SK-N-SH (cell line): ENCODE measurements around the gene TNPO1. TPM values are rescaled to one million over a fixed set of nuclear protein-coding genes. Genes with fewer than 3 reads are reported as not detected.
A peak's percentile ranks its signal among the peaks of the same experiment; 100 is the strongest.

Experiments used
- CTCF ChIA-PET: fragments of 300-600, 350-600 bp; formaldehyde crosslinking; extraction: SDS; loops from one replicate; lab custom pipeline; 2021; lab: Yijun Ruan, JAX
- POLR2A ChIA-PET: fragments of 350-600 bp; sonication (Branson Sonifier 250); formaldehyde crosslinking; extraction: SDS; loops from one replicate; lab custom pipeline; 2020; ENCODE audit warnings: antibody characterized with exemption, inconsistent platforms; lab: Yijun Ruan, JAX
- DNase-seq: peaks from one replicate; pipeline ENCODE4 v3.0.0; 2012
- H2AFZ ChIP-seq: fragments of 200-600 bp; sonication (generic); 2 replicates; pipeline ENCODE4 v1.8.1; 2016; ENCODE audit warnings: antibody characterized with exemption, mild to moderate bottlenecking, low read depth
- H3F3A ChIP-seq: fragments of 200-600 bp; sonication (generic); replicated peaks from 2 replicates; pipeline ENCODE3; 2016; ENCODE audit warnings: antibody characterized with exemption, mild to moderate bottlenecking; ENCODE audit not compliant: insufficient read depth
- H3K27ac ChIP-seq, 2 experiments: fragments of 200-500 bp in 1 of 2; fragments of 200-600 bp in 1 of 2; sonication (Bioruptor generic) in 1 of 2; sonication (generic), shearing (Covaris generic) in 1 of 2; 2 replicates each; pipeline versions ENCODE4 v1.5.1 to v1.6.1; 2014 to 2016; ENCODE audit warnings: low read depth in 2 of 2, inconsistent platforms in 1 of 2, low read length in 1 of 2, mild to moderate bottlenecking in 1 of 2, mixed read lengths in 1 of 2
- H3K27me3 ChIP-seq: fragments of 200-600 bp; sonication (generic), shearing (Covaris generic); 2 replicates; pipeline ENCODE4 v1.6.1; 2016; ENCODE audit warnings: mixed run types; ENCODE audit not compliant: insufficient read depth
- H3K36me3 ChIP-seq, 2 experiments: fragments of 200-500 bp in 1 of 2; fragments of 200-600 bp in 1 of 2; sonication (Bioruptor generic) in 1 of 2; sonication (generic) in 1 of 2; replicated peaks in 1 of 2; 2 replicates each; pipeline versions ENCODE3 to v1.5.1; 2014 to 2016; ENCODE audit warnings: low read length in 1 of 2, mild to moderate bottlenecking in 1 of 2; ENCODE audit not compliant: insufficient read depth in 2 of 2, control insufficient read depth in 1 of 2
- H3K4me1 ChIP-seq, 2 experiments: fragments of 200-500 bp in 1 of 2; fragments of 200-600 bp in 1 of 2; sonication (Bioruptor generic) in 1 of 2; sonication (generic), shearing (Covaris generic) in 1 of 2; 2 replicates each; pipeline versions ENCODE4 v1.5.1 to v1.6.1; 2014 to 2016; ENCODE audit warnings: low read depth in 1 of 2, low read length in 1 of 2, mixed run types in 1 of 2; ENCODE audit not compliant: insufficient read depth in 2 of 2, control insufficient read depth in 1 of 2
- H3K4me2 ChIP-seq: fragments of 200-600 bp; sonication (generic), shearing (Covaris generic); 2 replicates; pipeline ENCODE4 v1.6.1; 2017; ENCODE audit warnings: mixed run types
- H3K4me3 ChIP-seq, 2 experiments: fragments of 200-500 bp in 1 of 2; fragments of 200-600 bp in 1 of 2; sonication (Bioruptor generic) in 1 of 2; sonication (generic), shearing (Covaris generic) in 1 of 2; 2 replicates each; pipeline versions ENCODE4 v1.5.1 to v1.8.1; 2014 to 2016; ENCODE audit warnings: low read depth in 2 of 2, inconsistent platforms in 1 of 2, low read length in 1 of 2, mild to moderate bottlenecking in 1 of 2, mixed read lengths in 1 of 2, moderate library complexity in 1 of 2
- H3K79me2 ChIP-seq: fragments of 200-600 bp; sonication (generic); 2 replicates; pipeline ENCODE4 v1.8.1; 2017; ENCODE audit warnings: mild to moderate bottlenecking; ENCODE audit not compliant: insufficient read depth
- H3K9ac ChIP-seq: fragments of 200-600 bp; sonication (generic); 2 replicates; pipeline ENCODE4 v1.6.1; 2017; ENCODE audit warnings: mixed run types
- H3K9me2 ChIP-seq: fragments of 200-600 bp; sonication (generic); 2 replicates; pipeline ENCODE4 v1.6.1; 2017; ENCODE audit warnings: mixed run types
- H3K9me3 ChIP-seq: fragments of 200-600 bp; sonication (generic); 2 replicates; pipeline ENCODE4 v1.6.1; 2017; ENCODE audit warnings: mixed run types, mild to moderate bottlenecking, moderate library complexity
- H4K20me1 ChIP-seq: fragments of 200-600 bp; sonication (generic); 2 replicates; pipeline ENCODE4 v1.6.1; 2017; ENCODE audit warnings: mild to moderate bottlenecking, mixed run types; ENCODE audit not compliant: insufficient read depth
- CHD2 ChIP-seq: fragments of 150-350 bp; IDR thresholded peaks from 2 replicates; pipeline ENCODE4 v1.6.1; 2018; ENCODE audit warnings: low read length; ENCODE audit not compliant: partially characterized antibody
- ELF1 ChIP-seq: IDR thresholded peaks from 2 replicates; pipeline ENCODE4 v1.4.0; 2012
- EZH2phosphoT487 ChIP-seq: fragments of 200-600 bp; sonication (generic); IDR thresholded peaks from 2 replicates; pipeline ENCODE4 v1.6.1; 2017; ENCODE audit warnings: low read depth, mixed run types, mild to moderate bottlenecking, antibody characterized with exemption, moderate library complexity, borderline replicate concordance
- FOSL2 ChIP-seq: IDR thresholded peaks from 2 replicates; pipeline ENCODE4 v1.4.0; 2012; ENCODE audit warnings: low read depth, mild to moderate bottlenecking, moderate library complexity, borderline replicate concordance
- GABPA ChIP-seq: IDR thresholded peaks from 2 replicates; pipeline ENCODE4 v1.4.0; 2012; ENCODE audit warnings: low read depth, mild to moderate bottlenecking
- GATA2 ChIP-seq: sonication (generic); formaldehyde crosslinking; IDR thresholded peaks from 2 replicates; pipeline ENCODE4 v1.5.0; 2020; ENCODE audit warnings: mild to moderate bottlenecking, missing genetic modification reagents
- MEF2A ChIP-seq: IDR thresholded peaks from 2 replicates; pipeline ENCODE4 v1.4.0; 2012; ENCODE audit warnings: low read depth, borderline replicate concordance
- MXI1 ChIP-seq: IDR thresholded peaks from 2 replicates; pipeline ENCODE4 v1.6.1; 2012; ENCODE audit warnings: mild to moderate bottlenecking, low read depth, low read length, improper control_type of control experiment
- NRF1 ChIP-seq: IDR thresholded peaks from 2 replicates; pipeline ENCODE4 v1.6.1; 2012; ENCODE audit warnings: low read depth, mild to moderate bottlenecking, low read length
- POLR2AphosphoS5 ChIP-seq: IDR thresholded peaks from 2 replicates; pipeline ENCODE4 v1.6.1; 2012; ENCODE audit warnings: low read depth, low read length
- RCOR1 ChIP-seq: fragments of 150-350 bp; IDR thresholded peaks from 2 replicates; pipeline ENCODE4 v1.6.1; 2017; ENCODE audit warnings: antibody characterized with exemption, low read length
- RFX5 ChIP-seq: IDR thresholded peaks from 2 replicates; pipeline ENCODE4 v1.6.1; 2012; ENCODE audit warnings: mild to moderate bottlenecking, improper control_type of control experiment, low read length
- RXRA ChIP-seq: IDR thresholded peaks from 2 replicates; pipeline ENCODE4 v1.4.0; 2012; ENCODE audit warnings: low read depth, mild to moderate bottlenecking, borderline replicate concordance
- TCF12 ChIP-seq: IDR thresholded peaks from 2 replicates; pipeline ENCODE4 v1.4.0; 2012
- USF1 ChIP-seq: IDR thresholded peaks from 2 replicates; pipeline ENCODE4 v1.4.0; 2012; ENCODE audit warnings: low read depth, borderline replicate concordance
- YY1 ChIP-seq: IDR thresholded peaks from 2 replicates; pipeline ENCODE4 v1.4.0; 2012; ENCODE audit warnings: low read depth, mild to moderate bottlenecking
- WGBS: methylation state at CpG from one replicate; pipeline ENCODE4 v1.1.6; 2017; ENCODE audit warnings: low lambda C conversion rate; 5-methylcytosine and 5-hydroxymethylcytosine counted together
- polyA plus RNA-seq, 3 experiments: library from polyadenylated mRNA; depleted of rRNA; stranded (reverse); fragments of >200 nt; gene quantifications; 2 replicates each; pipeline ENCODE4 v1.2.3, GENCODE V29; 2012
- TF ChIP-seq, protein P1 (sequence below): fragments of 200-600 bp; sonication (generic); IDR thresholded peaks from 2 replicates; pipeline ENCODE4 v1.6.1; 2017; ENCODE audit warnings: antibody characterized with exemption, mild to moderate bottlenecking, moderate library complexity
- TF ChIP-seq, protein P2 (sequence below): IDR thresholded peaks from 2 replicates; pipeline ENCODE4; 2012
- TF ChIP-seq, protein P3 (sequence below): IDR thresholded peaks from 2 replicates; pipeline ENCODE4 v1.4.0; 2012; ENCODE audit warnings: low read depth, borderline replicate concordance
- TF ChIP-seq, protein P4 (sequence below): fragments of 150-350 bp; IDR thresholded peaks from 2 replicates; pipeline ENCODE4 v1.6.1; 2017; ENCODE audit warnings: antibody characterized with exemption, low read length, low read depth, borderline replicate concordance
- TF ChIP-seq, protein P5 (sequence below): IDR thresholded peaks from 2 replicates; pipeline ENCODE4 v1.6.1; 2012; ENCODE audit warnings: mild to moderate bottlenecking, low read depth, low read length, moderate library complexity

Gene TNPO1
- polyA plus RNA-seq, 1 of the 3 experiments (the other 2 are of a cell fraction) = 19.9 TPM

GRCh38 chr5:72955768-72956323, 139.4 kb downstream of the TNPO1 start, which contains the start of gene FCHO2:
Gene FCHO2 (plus strand): TSS chr5:72956041. CDS start chr5:72956097, 56 bp downstream.
- WGBS = 0% methylated on average over 2 of the region's 64 CpGs
- H3K27me3 ChIP-seq = no peaks in the 10 kb centered on the region
- H3K79me2 ChIP-seq = peaks cover 43% of the 10 kb centered on the region
- peaks cover 0 to 3% of the 10 kb centered on the region in 2 experiments for H3K36me3 ChIP-seq
- H3K9ac ChIP-seq = peak within 1 kb of the TSS; percentile 83
- H2AFZ ChIP-seq = peak within 1 kb of the TSS; percentile 76
- ChIA-PET CTCF (interaction anchor here (0.6 to 2.4 kb wide), 25 partner anchors 10 to 736 kb away, joined by 3 to 8 read pairs (median 3); no protein-coding TSS in a partner anchor), POLR2A (no interaction called here)
- H3K9me3 ChIP-seq = no peaks in the 10 kb centered on the region
- H3K4me2 ChIP-seq = peak within 1 kb of the TSS; percentile 74
- peaks cover 5 to 7% of the 10 kb centered on the region in 2 experiments; a peak in 3 of 4 replicates for H3K4me1 ChIP-seq
- H4K20me1 ChIP-seq = no peaks in the 10 kb centered on the region; the same call in 1 of the 2 replicates
- peaks cover 24% of the 10 kb centered on the region for H3F3A ChIP-seq
- H3K9me2 ChIP-seq = no peaks in the 10 kb centered on the region
- peak; percentile 99 for DNase-seq
- H3K27ac ChIP-seq = peak within 1 kb of the TSS; percentile 80 to 88
- peak within 1 kb of the TSS; percentile 69 to 78 for H3K4me3 ChIP-seq
- TF ChIP-seq EZH2phosphoT487 = no peak
- TF ChIP-seq, protein P1, sequence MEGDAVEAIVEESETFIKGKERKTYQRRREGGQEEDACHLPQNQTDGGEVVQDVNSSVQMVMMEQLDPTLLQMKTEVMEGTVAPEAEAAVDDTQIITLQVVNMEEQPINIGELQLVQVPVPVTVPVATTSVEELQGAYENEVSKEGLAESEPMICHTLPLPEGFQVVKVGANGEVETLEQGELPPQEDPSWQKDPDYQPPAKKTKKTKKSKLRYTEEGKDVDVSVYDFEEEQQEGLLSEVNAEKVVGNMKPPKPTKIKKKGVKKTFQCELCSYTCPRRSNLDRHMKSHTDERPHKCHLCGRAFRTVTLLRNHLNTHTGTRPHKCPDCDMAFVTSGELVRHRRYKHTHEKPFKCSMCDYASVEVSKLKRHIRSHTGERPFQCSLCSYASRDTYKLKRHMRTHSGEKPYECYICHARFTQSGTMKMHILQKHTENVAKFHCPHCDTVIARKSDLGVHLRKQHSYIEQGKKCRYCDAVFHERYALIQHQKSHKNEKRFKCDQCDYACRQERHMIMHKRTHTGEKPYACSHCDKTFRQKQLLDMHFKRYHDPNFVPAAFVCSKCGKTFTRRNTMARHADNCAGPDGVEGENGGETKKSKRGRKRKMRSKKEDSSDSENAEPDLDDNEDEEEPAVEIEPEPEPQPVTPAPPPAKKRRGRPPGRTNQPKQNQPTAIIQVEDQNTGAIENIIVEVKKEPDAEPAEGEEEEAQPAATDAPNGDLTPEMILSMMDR = peak; percentile 63
- peak; percentile 83 for TF ChIP-seq NRF1
- TF ChIP-seq RXRA = no peak
- TF ChIP-seq ELF1 = peak; percentile 10; the same call in 1 of the 2 replicates
- no peak for TF ChIP-seq GATA2 (CRISPR knock-in tag)
- TF ChIP-seq, protein P2, sequence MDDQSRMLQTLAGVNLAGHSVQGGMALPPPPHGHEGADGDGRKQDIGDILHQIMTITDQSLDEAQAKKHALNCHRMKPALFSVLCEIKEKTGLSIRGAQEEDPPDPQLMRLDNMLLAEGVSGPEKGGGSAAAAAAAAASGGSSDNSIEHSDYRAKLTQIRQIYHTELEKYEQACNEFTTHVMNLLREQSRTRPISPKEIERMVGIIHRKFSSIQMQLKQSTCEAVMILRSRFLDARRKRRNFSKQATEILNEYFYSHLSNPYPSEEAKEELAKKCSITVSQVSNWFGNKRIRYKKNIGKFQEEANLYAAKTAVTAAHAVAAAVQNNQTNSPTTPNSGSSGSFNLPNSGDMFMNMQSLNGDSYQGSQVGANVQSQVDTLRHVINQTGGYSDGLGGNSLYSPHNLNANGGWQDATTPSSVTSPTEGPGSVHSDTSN = no peak
- 0 out of 2 replicates have a peak, but pooled peaks have one; percentile 56 for TF ChIP-seq YY1
- no peak for TF ChIP-seq MEF2A
- no peak for TF ChIP-seq RCOR1
- no peak for TF ChIP-seq GABPA
- no peak for TF ChIP-seq TCF12
- TF ChIP-seq, protein P3, sequence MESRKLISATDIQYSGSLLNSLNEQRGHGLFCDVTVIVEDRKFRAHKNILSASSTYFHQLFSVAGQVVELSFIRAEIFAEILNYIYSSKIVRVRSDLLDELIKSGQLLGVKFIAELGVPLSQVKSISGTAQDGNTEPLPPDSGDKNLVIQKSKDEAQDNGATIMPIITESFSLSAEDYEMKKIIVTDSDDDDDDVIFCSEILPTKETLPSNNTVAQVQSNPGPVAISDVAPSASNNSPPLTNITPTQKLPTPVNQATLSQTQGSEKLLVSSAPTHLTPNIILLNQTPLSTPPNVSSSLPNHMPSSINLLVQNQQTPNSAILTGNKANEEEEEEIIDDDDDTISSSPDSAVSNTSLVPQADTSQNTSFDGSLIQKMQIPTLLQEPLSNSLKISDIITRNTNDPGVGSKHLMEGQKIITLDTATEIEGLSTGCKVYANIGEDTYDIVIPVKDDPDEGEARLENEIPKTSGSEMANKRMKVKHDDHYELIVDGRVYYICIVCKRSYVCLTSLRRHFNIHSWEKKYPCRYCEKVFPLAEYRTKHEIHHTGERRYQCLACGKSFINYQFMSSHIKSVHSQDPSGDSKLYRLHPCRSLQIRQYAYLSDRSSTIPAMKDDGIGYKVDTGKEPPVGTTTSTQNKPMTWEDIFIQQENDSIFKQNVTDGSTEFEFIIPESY = no peak
- no peak for TF ChIP-seq CHD2
- TF ChIP-seq, protein P4, sequence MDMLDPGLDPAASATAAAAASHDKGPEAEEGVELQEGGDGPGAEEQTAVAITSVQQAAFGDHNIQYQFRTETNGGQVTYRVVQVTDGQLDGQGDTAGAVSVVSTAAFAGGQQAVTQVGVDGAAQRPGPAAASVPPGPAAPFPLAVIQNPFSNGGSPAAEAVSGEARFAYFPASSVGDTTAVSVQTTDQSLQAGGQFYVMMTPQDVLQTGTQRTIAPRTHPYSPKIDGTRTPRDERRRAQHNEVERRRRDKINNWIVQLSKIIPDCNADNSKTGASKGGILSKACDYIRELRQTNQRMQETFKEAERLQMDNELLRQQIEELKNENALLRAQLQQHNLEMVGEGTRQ = no peak
- TF ChIP-seq, protein P5, sequence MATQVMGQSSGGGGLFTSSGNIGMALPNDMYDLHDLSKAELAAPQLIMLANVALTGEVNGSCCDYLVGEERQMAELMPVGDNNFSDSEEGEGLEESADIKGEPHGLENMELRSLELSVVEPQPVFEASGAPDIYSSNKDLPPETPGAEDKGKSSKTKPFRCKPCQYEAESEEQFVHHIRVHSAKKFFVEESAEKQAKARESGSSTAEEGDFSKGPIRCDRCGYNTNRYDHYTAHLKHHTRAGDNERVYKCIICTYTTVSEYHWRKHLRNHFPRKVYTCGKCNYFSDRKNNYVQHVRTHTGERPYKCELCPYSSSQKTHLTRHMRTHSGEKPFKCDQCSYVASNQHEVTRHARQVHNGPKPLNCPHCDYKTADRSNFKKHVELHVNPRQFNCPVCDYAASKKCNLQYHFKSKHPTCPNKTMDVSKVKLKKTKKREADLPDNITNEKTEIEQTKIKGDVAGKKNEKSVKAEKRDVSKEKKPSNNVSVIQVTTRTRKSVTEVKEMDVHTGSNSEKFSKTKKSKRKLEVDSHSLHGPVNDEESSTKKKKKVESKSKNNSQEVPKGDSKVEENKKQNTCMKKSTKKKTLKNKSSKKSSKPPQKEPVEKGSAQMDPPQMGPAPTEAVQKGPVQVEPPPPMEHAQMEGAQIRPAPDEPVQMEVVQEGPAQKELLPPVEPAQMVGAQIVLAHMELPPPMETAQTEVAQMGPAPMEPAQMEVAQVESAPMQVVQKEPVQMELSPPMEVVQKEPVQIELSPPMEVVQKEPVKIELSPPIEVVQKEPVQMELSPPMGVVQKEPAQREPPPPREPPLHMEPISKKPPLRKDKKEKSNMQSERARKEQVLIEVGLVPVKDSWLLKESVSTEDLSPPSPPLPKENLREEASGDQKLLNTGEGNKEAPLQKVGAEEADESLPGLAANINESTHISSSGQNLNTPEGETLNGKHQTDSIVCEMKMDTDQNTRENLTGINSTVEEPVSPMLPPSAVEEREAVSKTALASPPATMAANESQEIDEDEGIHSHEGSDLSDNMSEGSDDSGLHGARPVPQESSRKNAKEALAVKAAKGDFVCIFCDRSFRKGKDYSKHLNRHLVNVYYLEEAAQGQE = no peak
- TF ChIP-seq POLR2AphosphoS5 = peak; percentile 62; the same call in 1 of the 2 replicates
- TF ChIP-seq USF1 = no peak
- TF ChIP-seq FOSL2 = no peak
- TF ChIP-seq MXI1 = peak; percentile 68; the same call in 1 of the 2 replicates
- TF ChIP-seq RFX5 = no peak
